Esophagus squamous epithelium (tissue), 5 donors: Measurements from ENCODE around the gene HIBCH. TPM values are rescaled to one million over a fixed set of nuclear protein-coding genes. Genes with fewer than 3 reads are reported as not detected.

ENCODE experiments used
- DNase-seq: peaks from one replicate; lab custom pipeline; 2025; lab: John Stamatoyannopoulos, UW
- H3K27ac ChIP-seq, 4 donors: fragments of 200-600 bp; sonication (generic); one replicate each; pipeline ENCODE4 v1.5.1; 2016 to 2019; ENCODE audit warnings: mild to moderate bottlenecking in 1 of 4
- H3K27me3 ChIP-seq, 4 donors: fragments of 200-600 bp; sonication (generic); 1 replicate in 3 of 4; 2 replicates in 1 of 4; pipeline versions ENCODE4 v1.5.1 to v1.6.0; 2017 to 2021; ENCODE audit warnings: antibody characterized with exemption in 1 of 4
- H3K36me3 ChIP-seq, 3 donors: fragments of 200-600 bp; sonication (generic); one replicate each; pipeline ENCODE4 v1.5.1; 2016 to 2019
- H3K4me1 ChIP-seq, 3 donors: fragments of 200-600 bp; sonication (generic); one replicate each; pipeline ENCODE4 v1.5.1; 2017 to 2019
- H3K4me3 ChIP-seq, 4 donors: fragments of 200-600 bp; sonication (generic); 1 replicate in 3 of 4; 2 replicates in 1 of 4; pipeline ENCODE4 v1.5.1; 2016 to 2019; ENCODE audit warnings: mild to moderate bottlenecking in 2 of 4, moderate library complexity in 1 of 4
- H3K9me3 ChIP-seq, 3 donors: fragments of 200-600 bp; sonication (generic); one replicate each; pipeline ENCODE4 v1.5.1; 2016 to 2019
- POLR2A ChIP-seq, 4 donors: fragments of 450-650 bp; IDR thresholded peaks; one replicate each; pipeline ENCODE4 v1.6.1; 2017; ENCODE audit warnings: antibody characterized with exemption in 4 of 4, mild to moderate bottlenecking in 4 of 4, moderate library complexity in 3 of 4
- WGBS, 2 donors: methylation state at CpG; one replicate each; pipeline ENCODE4 v1.1.5; 2018; 5-methylcytosine and 5-hydroxymethylcytosine counted together
- intact Hi-C: fragments of 100-400 bp; cut with DNase I; formaldehyde crosslinking; loops from one replicate; pipeline ENCODE4 v1.15.0; 2022
- total RNA-seq, 4 donors: library from RNA; depleted of rRNA; stranded (reverse); fragments of >200 nt; gene quantifications; one replicate each; pipeline ENCODE4 v1.1.0, GENCODE V29; 2016
- TF ChIP-seq, protein P1 (sequence below), 6 experiments: fragments of 450-650 bp in 4 of 6; fragments of 200-600 bp in 2 of 6; sonication (generic) in 2 of 6; IDR thresholded peaks; one replicate each; pipeline ENCODE4 v1.5.1; 2016 to 2019; ENCODE audit warnings: antibody characterized with exemption in 6 of 6, mild to moderate bottlenecking in 4 of 6, moderate library complexity in 4 of 6
- donor health status: DM: yes; HTN: yes; CAD: no.

HIBCH gene
- total RNA-seq, 4 donors from 2014 or later = 20.9 to 31.5 (median 29.9) TPM

DNA sequence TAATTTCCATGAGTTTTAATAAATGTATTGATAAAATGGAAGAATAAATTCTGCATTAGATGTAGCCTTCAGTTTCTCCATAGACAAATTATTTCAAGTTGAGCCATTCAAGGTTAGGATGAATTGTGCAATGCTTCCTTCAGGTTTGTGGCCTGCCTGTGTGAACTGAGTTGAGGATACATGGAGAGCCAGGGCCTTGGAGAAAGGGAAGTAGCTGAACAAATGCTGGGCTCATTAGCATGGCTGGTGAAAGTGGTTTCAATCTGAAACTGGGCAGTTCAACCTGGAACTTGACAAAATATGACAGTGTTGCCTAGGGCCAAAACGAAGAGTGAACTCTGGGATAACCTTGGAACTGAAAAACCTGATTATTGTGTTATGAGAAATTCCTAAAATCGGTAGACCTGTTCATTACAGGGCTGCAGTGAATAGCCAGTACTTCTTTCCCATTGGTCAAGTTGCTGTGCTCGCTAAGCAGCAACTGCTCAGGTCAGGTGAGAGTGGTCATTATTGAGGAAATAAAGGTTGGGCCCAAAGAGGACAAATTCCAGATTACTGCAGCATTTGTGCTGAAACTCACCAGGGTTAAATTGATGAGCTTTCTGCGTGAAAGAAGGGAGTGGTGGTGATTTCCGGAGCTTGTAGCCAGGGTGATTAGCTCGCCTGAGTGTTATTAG lies 36.5 kb upstream of the HIBCH start:
- Histone ChIP-seq H3K9me3 (no peaks in the 10 kb centered on the region), H3K4me1 (peaks cover 25 to 100% (median 61%) of the 10 kb centered on the region in 3 donors), H3K27ac (peak overlapping the region; percentile 56 to 89 (median 82)), H3K27me3 (no peaks in the 10 kb centered on the region), H3K36me3 (peaks cover 0 to 4% (median 0%) of the 10 kb centered on the region in 3 donors), H3K4me3 (peak overlapping the region in 2 of 4 donors; percentile 13 to 25)
- intact Hi-C loops = no loop called here
- WGBS, 2 donors = 32 to 58% methylated on average over 6 of the region's 6 CpGs
- TF ChIP-seq, protein P1, sequence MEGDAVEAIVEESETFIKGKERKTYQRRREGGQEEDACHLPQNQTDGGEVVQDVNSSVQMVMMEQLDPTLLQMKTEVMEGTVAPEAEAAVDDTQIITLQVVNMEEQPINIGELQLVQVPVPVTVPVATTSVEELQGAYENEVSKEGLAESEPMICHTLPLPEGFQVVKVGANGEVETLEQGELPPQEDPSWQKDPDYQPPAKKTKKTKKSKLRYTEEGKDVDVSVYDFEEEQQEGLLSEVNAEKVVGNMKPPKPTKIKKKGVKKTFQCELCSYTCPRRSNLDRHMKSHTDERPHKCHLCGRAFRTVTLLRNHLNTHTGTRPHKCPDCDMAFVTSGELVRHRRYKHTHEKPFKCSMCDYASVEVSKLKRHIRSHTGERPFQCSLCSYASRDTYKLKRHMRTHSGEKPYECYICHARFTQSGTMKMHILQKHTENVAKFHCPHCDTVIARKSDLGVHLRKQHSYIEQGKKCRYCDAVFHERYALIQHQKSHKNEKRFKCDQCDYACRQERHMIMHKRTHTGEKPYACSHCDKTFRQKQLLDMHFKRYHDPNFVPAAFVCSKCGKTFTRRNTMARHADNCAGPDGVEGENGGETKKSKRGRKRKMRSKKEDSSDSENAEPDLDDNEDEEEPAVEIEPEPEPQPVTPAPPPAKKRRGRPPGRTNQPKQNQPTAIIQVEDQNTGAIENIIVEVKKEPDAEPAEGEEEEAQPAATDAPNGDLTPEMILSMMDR (IDR thresholded peaks at IDR 0.05) = no peak
- TF ChIP-seq POLR2A (IDR thresholded peaks at IDR 0.05) = no peak
- no peak for DNase-seq

- peak overlapping the region; percentile 74 to 89 (median 82) for H3K27ac ChIP-seq
- H3K4me3 ChIP-seq = no peak overlapping the region
- H3K9me3 ChIP-seq = no peaks in the 10 kb centered on the region
- peaks cover 0 to 8% (median 0%) of the 10 kb centered on the region in 3 donors for H3K36me3 ChIP-seq
- H3K27me3 ChIP-seq = no peaks in the 10 kb centered on the region
- intact Hi-C loops = no loop called here
- TF ChIP-seq POLR2A (IDR thresholded peaks at IDR 0.05) = no peak
- TF ChIP-seq, protein P1 (IDR thresholded peaks at IDR 0.05) = no peak
- peaks cover 19 to 83% (median 52%) of the 10 kb centered on the region in 3 donors for H3K4me1 ChIP-seq
- WGBS, 2 donors = 44 to 60% methylated on average over 12 of the region's 12 CpGs
- no peak for DNase-seq
Observed at GRCh38 chr2:190354003-190354690, 34.5 kb upstream of the HIBCH start.

DNA sequence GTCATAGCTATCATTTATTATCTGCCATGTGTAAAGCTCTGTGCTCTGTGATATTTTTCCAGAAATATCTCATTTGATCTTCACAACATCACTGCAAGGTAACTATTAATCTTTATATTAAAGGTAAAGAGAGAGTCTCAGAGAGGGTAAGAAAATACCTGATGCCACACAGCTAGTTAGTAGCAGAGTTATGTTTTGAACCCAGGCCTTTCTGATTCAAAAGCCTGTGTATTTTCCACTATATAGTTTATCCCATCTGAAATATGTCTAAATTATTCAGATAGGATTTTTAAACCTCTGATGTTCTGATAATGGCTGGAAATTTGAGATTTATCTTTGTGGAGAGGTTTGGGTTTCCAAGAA lies 33.9 kb upstream of the HIBCH start:
- no peak overlapping the region for H3K4me3 ChIP-seq
- H3K27me3 ChIP-seq = no peaks in the 10 kb centered on the region
- peak overlapping the region; percentile 74 to 89 (median 82) for H3K27ac ChIP-seq
- intact Hi-C loops = no loop called here
- no peak for TF ChIP-seq POLR2A (IDR thresholded peaks at IDR 0.05)
- TF ChIP-seq, protein P1 (IDR thresholded peaks at IDR 0.05) = no peak
- no peaks in the 10 kb centered on the region for H3K9me3 ChIP-seq
- peaks cover 0 to 14% (median 0%) of the 10 kb centered on the region in 3 donors for H3K36me3 ChIP-seq
- H3K4me1 ChIP-seq = peaks cover 13 to 77% (median 49%) of the 10 kb centered on the region in 3 donors
- no peak for DNase-seq

GRCh38 chr2:190352668-190353536 lies 33.3 kb upstream of the HIBCH start:
- TF ChIP-seq, protein P1 (IDR thresholded peaks at IDR 0.05) = no peak
- TF ChIP-seq POLR2A (IDR thresholded peaks at IDR 0.05) = no peak
- WGBS, 2 donors = 70 to 76% methylated on average over 6 to 8 of the region's 8 CpGs

More at GRCh38 chr2:190352668-190353536, 33.3 kb upstream of the HIBCH start:
- Histone ChIP-seq H3K4me1 (peaks cover 13 to 71% (median 47%) of the 10 kb centered on the region in 3 donors), H3K27me3 (no peaks in the 10 kb centered on the region), H3K9me3 (no peaks in the 10 kb centered on the region), H3K27ac (peak overlapping the region; percentile 74 to 89 (median 82)), H3K36me3 (peaks cover 0 to 14% (median 0%) of the 10 kb centered on the region in 3 donors), H3K4me3 (no peak overlapping the region)
- no peak for DNase-seq
- intact Hi-C loops = no loop called here
